ENCODE measurements around the gene WRAP73. TPM values are rescaled to one million over a fixed set of nuclear protein-coding genes. Genes with fewer than 3 reads are reported as not detected.
A peak's percentile ranks its signal among the peaks of the same experiment; 100 is the strongest.

The WRAP73 gene
- total RNA-seq, 1 donor from 2014 or later: 47.7 TPM

DNA sequence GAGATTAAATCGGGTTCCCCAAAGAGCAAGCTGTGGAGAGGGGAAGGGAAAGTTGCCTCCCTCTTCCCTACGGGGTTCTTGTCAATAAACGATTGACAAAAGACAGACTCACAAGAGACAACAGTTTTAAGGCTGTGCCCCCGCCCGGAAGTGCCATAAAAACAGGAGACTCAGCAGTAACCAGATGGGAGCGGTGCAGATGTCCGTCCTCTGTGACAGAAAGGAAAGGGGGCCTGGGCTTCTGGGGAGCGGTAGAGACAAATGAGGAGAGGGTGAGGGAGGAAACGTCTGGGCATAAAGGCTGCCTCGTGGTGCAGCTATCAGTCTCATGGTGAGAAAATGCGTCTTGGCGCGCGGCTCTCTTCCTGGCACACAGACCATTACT, 8.3 kb upstream of the WRAP73 start:
- Mint-ChIP-seq H3K4me3 (ENCODE audit: unreplicated experiment) (peak overlapping the region; percentile 77), H3K9me3 (ENCODE audit: unreplicated experiment) (peaks cover 14% of the 10 kb centered on the region), H3K27ac (ENCODE audit: unreplicated experiment) (peak overlapping the region; percentile 88), H3K4me1 (ENCODE audit: low read depth, unreplicated experiment) (peaks cover 31% of the 10 kb centered on the region), H3K36me3 (ENCODE audit: unreplicated experiment) (no peaks in the 10 kb centered on the region), H3K27me3 (ENCODE audit: unreplicated experiment) (peaks cover 13% of the 10 kb centered on the region)
- TF ChIP-seq, protein P1, sequence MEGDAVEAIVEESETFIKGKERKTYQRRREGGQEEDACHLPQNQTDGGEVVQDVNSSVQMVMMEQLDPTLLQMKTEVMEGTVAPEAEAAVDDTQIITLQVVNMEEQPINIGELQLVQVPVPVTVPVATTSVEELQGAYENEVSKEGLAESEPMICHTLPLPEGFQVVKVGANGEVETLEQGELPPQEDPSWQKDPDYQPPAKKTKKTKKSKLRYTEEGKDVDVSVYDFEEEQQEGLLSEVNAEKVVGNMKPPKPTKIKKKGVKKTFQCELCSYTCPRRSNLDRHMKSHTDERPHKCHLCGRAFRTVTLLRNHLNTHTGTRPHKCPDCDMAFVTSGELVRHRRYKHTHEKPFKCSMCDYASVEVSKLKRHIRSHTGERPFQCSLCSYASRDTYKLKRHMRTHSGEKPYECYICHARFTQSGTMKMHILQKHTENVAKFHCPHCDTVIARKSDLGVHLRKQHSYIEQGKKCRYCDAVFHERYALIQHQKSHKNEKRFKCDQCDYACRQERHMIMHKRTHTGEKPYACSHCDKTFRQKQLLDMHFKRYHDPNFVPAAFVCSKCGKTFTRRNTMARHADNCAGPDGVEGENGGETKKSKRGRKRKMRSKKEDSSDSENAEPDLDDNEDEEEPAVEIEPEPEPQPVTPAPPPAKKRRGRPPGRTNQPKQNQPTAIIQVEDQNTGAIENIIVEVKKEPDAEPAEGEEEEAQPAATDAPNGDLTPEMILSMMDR (IDR thresholded peaks at IDR 0.05; ENCODE audit: partially characterized antibody, unreplicated experiment): no peak
- peak; percentile 53 for DNase-seq

DNA sequence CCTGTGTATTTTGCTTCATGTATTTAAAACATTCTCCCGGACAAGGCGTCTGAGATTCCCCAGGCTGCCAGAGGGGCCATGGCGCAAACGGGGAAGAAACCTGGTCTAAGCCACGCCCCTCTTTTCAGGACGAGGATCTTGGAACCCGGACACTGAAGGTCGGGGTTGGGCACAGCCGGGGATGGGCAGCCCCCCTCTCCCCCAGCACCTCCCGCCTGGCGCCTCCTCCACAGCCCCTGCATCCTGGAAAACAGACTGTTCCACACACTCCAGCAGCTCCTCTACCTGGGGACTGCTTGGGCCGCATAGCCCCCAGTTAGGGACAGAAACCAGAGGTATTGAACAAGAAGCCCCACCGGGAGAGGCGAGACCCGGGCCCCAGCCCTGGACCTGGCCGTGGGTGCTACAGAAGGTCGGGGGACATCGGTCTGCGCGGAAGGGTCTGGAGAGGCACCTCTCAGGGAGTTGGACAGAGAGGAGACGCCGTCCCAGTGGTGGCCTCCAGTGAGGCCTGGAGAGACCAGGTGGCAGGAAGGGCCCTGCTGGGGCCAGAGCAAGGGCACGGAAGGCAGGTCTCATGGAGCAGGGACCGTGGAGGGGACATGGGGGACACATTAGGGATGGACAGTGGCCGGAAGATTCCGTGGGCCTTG, 7.8 kb upstream of the WRAP73 start:
- Mint-ChIP-seq H3K27me3 (ENCODE audit: unreplicated experiment) (peaks cover 13% of the 10 kb centered on the region), H3K36me3 (ENCODE audit: unreplicated experiment) (no peaks in the 10 kb centered on the region), H3K9me3 (ENCODE audit: unreplicated experiment) (peaks cover 11% of the 10 kb centered on the region), H3K4me3 (ENCODE audit: unreplicated experiment) (no peak overlapping the region), H3K4me1 (ENCODE audit: low read depth, unreplicated experiment) (peaks cover 32% of the 10 kb centered on the region), H3K27ac (ENCODE audit: unreplicated experiment) (peak overlapping the region; percentile 88)
- peak; percentile 23 for DNase-seq
- TF ChIP-seq, protein P1 (IDR thresholded peaks at IDR 0.05; ENCODE audit: partially characterized antibody, unreplicated experiment): no peak

DNA sequence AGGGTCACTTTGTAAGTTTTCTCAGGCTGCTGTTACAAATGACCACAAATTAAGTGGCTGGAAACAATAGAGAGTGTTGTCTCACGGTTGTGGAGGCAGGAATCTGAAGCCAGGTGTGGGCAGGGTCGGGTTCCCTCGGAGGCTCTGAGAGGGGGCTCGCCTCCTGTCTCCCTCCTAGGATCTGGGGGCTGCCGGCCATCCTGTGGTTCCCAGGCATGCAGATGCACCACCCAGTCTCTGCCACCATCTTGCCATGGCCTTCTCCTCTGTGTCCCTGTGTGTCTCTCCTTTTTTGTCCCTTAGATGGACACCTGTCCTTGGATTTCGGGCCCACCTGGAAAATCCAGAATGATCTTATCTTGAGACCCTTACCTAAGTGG, 7.2 kb upstream of the WRAP73 start:
- TF ChIP-seq, protein P1 (IDR thresholded peaks at IDR 0.05; ENCODE audit: partially characterized antibody, unreplicated experiment): no peak
- H3K27ac Mint-ChIP-seq (ENCODE audit: unreplicated experiment): peak overlapping the region; percentile 28
- H3K27me3 Mint-ChIP-seq (ENCODE audit: unreplicated experiment): peaks cover 11% of the 10 kb centered on the region
- H3K9me3 Mint-ChIP-seq (ENCODE audit: unreplicated experiment): peaks cover 11% of the 10 kb centered on the region
- no peak overlapping the region for H3K4me3 Mint-ChIP-seq (ENCODE audit: unreplicated experiment)
- peak; percentile 10 for DNase-seq
- peaks cover 31% of the 10 kb centered on the region for H3K4me1 Mint-ChIP-seq (ENCODE audit: low read depth, unreplicated experiment)
- H3K36me3 Mint-ChIP-seq (ENCODE audit: unreplicated experiment): no peaks in the 10 kb centered on the region

- TF ChIP-seq, protein P1 (IDR thresholded peaks at IDR 0.05; ENCODE audit: partially characterized antibody, unreplicated experiment): no peak
- Mint-ChIP-seq H3K4me1 (ENCODE audit: low read depth, unreplicated experiment) (peaks cover 29% of the 10 kb centered on the region), H3K9me3 (ENCODE audit: unreplicated experiment) (peaks cover 11% of the 10 kb centered on the region), H3K36me3 (ENCODE audit: unreplicated experiment) (no peaks in the 10 kb centered on the region), H3K27me3 (ENCODE audit: unreplicated experiment) (peaks cover 11% of the 10 kb centered on the region), H3K4me3 (ENCODE audit: unreplicated experiment) (no peak overlapping the region), H3K27ac (ENCODE audit: unreplicated experiment) (no peak overlapping the region)
- DNase-seq: peak; percentile 3
These were observed 6.7 kb upstream of the WRAP73 start for GRCh38 chr1:3656450-3657095.

All from glutamatergic neuron (in vitro differentiated cells).